Posterior vena cava (tissue), 2 donors: ENCODE data around the gene KCNK6. TPM values are rescaled to one million over a fixed set of nuclear protein-coding genes. Genes with fewer than 3 reads are reported as not detected.
A peak's percentile ranks its signal among the peaks of the same experiment; 100 is the strongest.
"Not testable (repeated sequence)": the region's sequence is repeated elsewhere in the genome, so short reads cannot be mapped to it uniquely, and the experiment has no call there.

ENCODE experiments used
- DNase-seq: peaks from one replicate; pipeline ENCODE4 v3.0.0-alpha.2; 2020; ENCODE audit warnings: low spot score
- intact Hi-C, 2 donors: fragments of 100-400 bp; cut with DNase I; formaldehyde crosslinking; loops; one replicate each; pipeline versions ENCODE4 v1.14.1 to v1.14.2; 2022 to 2023
- total RNA-seq, 2 donors: library from RNA; stranded (reverse); fragmentation: NEBNext Ultra II Directional; extraction: Animal tissue kit (Norgen Biotek cat#: 25700); gene quantifications; one replicate each; pipeline ENCODE4 v1.2.1, GENCODE V29; 2021
- donor health status: DM: yes; HTN: yes; CAD: no.
- donor health status: DM: yes; HTN: yes; CAD: no.

Gene KCNK6
- total RNA-seq, 2 donors from 2014 or later, result 10.2 to 14.5 TPM

DNA sequence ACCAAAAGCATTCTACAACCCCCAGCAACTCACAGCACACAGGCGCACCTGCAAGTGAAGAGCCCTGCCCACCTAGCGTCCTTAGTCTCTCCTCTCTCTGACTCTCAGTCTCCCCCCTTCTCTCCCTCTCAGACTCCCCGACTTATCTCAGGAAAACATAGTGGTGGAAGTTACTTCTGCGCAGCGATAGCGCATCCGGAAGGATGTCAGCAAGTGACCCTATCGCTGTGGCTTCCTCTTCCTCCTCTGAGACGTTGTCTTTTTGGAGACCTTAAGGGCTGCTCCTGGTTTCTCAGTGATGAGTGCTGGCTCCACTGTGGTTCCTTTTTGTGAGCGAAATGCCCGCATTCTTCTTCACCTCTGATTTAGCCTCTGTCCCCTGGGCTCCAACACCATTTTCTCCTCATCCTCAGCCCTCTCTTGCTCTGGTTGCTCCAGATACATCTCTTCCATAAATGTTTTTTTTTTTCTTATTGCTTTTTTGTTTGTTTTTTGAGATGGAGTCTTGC is 2.5 kb upstream of the KCNK6 start:
- intact Hi-C loops, result no loop called here
- DNase-seq, result no peak

DNA sequence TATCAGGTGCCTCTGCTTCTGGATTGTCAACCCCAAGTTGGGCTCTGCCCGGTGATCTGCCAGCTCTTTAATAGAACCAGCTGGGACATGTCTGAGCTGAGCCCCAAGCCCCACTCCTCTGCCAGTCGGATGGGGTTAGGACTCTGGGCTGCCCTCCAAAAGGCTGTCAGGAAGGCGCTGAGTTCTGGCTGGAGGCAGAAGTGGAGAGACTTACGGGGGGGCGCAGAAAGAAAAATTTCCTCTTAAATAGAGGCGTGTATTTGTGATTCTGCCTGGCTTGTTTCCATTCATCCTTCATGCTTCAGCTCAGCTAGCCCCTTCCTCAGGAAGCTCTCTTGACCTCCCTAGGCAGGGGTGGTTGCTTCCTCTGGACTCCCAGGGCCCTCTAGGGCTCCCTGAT is 985 bp upstream of the KCNK6 start:
- no peak for DNase-seq
- intact Hi-C loops, result no loop called here

DNA sequence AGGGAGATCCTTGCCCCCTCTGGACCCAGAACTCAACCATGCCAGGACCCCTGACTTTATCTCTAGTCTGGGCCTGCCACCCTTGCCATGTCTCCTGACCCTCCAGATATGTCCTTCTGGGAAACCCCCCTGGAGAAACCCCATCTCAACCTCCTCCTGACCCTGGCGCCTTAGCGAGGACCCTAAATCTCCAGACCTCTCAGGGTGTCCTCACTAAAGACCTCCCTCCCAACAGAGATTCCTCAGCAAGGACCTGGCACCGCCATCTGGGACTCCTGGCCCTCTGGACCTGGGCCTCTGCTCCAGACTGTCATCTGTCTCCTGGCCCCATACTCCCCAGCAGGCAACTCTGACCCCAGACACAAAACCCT is 1.3 kb downstream of the KCNK6 start:
- no peak for DNase-seq
- intact Hi-C loops, result loop anchor here (5.0 kb wide), 2 partner anchors 69 to 84 kb away; no protein-coding TSS in a partner anchor

DNA sequence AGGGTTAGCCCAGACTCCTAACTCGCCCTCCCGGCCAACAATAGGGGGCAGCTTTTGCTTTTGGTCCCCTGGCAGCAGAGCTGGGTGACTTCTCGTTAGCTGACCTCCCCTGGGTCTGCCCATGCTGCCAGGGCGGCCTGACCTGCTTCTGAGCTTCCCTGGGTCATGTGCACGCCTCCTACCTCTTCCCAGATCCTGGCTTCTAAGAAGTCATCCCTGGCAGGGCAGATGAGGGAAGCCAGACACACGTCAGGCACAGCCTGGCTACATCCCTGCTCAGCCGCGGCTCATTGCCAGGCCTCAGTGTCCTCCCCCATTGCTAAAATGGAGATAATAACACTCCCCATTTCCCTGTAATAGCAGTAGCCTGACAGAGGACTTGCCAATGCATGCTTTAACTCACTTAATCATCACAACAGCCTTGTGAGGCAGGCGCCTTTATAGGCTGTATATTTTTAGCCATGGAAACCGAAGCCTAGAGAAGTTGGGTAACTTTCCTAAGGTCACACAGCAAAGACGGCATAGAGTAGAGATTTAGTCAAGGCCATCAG is 2.1 kb downstream of the KCNK6 start:
- DNase-seq, result peak; percentile 93
- intact Hi-C loops, result loop anchor here (5.0 kb wide), 2 partner anchors 69 to 84 kb away; no protein-coding TSS in a partner anchor

DNA sequence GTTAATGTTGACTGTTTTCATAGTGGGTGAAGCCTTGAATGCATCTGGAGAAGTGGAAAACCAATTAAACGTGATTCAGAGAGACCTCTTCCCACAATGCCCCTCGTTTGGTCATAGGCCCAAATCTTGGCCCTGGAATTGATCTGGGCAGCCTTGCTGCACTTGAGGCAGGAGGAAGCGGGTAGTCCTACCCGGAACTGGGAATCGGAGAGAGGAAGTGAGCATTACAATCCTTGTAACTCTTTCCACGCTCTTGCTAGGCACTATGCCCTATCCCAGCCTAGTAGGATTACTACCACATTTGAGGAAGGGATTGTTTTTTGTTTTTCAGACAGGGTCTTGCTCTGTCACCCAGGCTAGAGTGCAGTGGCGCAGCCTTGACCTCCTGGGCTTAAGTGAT is 3.6 kb downstream of the KCNK6 start:
- DNase-seq, result no peak
- intact Hi-C loops, result loop anchor here (5.0 kb wide), 2 partner anchors 71 to 86 kb away; no protein-coding TSS in a partner anchor

DNA sequence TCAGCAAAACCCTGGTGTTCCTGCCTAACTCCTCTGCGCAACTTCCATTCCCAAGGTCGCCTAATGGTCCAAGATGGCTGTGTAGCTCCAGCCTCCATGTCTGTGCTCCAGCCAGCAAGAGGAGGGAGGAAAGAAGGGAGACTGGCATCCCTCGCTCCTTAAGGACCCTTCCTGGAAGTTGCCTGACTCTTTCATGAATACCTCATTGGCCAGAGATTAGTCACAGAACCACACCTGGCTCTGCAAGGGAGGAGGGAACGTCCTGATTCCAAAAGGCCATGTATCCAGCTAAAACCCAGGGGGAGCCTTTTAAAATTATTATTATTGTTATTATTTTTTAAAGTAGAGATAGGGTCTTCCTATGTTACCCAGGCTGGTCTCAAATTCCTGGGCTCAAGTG is 4.8 kb downstream of the KCNK6 start:
- DNase-seq, result no peak
- intact Hi-C loops, result loop anchor here (5.0 kb wide), 2 partner anchors 72 to 87 kb away; no protein-coding TSS in a partner anchor

DNA sequence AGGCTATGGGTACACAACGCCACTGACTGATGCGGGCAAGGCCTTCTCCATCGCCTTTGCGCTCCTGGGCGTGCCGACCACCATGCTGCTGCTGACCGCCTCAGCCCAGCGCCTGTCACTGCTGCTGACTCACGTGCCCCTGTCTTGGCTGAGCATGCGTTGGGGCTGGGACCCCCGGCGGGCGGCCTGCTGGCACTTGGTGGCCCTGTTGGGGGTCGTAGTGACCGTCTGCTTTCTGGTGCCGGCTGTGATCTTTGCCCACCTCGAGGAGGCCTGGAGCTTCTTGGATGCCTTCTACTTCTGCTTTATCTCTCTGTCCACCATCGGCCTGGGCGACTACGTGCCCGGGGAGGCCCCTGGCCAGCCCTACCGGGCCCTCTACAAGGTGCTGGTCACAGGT is 6.9 kb downstream of the KCNK6 start:
- no peak for DNase-seq
- intact Hi-C loops, result no loop called here

DNA sequence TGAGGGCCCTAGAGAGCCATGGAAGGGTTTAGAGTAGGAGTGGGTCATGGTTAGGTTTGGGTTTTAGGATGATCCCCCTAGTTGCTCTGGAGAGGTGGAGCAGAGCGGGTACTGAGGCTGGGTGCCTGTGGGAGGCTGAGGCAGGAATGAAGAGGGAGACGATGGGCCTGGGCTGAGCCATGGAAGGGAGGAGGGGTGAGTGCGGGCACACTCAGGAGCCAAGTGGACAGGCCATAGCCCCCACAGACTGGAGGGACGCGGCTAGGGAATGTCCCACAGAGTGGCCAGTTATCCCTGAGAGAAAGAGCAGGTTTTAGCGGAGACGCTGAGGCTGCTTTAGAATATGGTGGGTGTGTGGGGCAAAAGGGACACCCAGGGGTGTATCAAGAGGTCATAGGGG is 10.0 kb downstream of the KCNK6 start:
- intact Hi-C loops, result loop anchor here in 1 of 2 donors (5.0 kb wide), 1 partner anchor 422 kb away; the partner anchor contains the start of genes SIPA1L3 and WDR87
- DNase-seq, result no peak

DNA sequence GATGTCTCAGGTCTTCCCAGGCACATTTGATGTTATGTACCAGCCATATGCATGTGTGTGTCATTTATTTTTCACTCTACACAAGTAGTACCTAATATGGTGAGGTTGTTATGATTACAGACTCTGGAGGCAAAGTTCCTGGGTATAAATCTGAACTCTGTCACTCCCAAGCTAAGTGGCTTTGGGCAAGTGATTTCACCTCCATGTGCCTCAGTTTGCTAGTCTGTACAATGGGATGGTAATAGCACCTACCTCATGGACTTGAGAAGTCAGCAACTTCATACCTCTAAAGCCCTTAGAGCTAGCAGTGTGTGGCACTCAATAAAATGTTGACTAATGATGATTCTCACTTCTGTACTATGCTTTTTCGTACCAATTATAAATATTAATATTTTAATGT is 12.1 kb downstream of the KCNK6 start:
- DNase-seq, result no peak
- intact Hi-C loops, result loop anchor here in 1 of 2 donors (5.0 kb wide), 1 partner anchor 424 kb away; the partner anchor contains the start of genes SIPA1L3 and WDR87

DNA sequence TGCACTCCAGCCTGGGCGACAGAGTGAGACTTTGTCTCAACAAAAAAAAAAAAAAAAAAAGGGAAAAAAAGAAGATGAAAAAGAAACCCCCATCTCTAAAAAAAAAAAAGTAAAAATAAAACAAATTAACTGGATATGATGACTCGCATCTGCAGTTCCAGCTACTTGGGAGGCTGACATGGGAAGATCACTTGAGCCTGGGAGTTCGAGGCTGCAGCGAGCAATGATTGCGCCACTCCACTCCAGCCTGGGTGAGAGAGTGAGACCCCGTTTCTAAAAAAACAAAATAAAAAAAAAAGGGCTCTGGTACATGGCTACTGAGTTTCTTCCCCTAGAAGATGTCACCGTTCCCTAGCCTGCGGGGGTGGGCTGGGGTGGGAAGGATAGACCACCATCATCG is 13.6 kb downstream of the KCNK6 start:
- DNase-seq, result no peak
- intact Hi-C loops, result loop anchor here in 1 of 2 donors (5.0 kb wide), 1 partner anchor 426 kb away; the partner anchor contains the start of genes SIPA1L3 and WDR87

DNA sequence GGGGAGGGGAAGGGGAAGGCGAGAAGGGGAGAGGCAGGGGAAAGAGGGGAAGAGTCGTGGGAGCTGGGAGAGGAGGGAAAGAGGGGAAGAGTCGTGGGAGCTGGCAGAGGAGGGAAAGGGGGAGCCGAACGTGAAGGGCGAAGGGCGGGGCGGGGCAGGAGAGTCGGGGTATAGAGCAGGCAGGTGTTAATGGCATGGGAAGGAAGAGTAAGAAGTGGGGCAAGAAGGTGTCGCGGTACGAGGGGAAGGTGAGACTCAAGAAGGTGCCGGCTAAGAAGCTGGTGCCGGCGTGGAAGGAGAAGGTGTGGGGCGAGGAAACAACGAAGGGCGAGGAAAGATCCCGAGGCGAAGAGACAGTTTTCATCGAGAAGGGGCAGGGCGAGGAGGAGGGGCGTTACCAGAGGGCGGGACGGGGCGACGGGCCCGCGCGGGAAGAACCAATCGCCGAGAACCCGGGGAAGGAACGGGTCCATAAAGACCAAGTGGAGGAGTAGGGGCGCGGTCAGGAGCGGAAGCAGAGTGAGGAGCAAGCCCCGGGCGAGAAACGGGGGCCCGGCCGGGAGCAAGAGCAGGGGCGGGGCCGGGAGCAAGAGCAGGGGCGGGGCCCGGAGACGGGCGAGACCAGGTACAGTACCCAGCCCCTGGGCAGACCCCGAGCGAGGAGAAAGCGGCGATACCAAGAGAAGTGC is 16.4 kb downstream of the KCNK6 start:
- intact Hi-C loops, result loop anchor here (2.0 kb wide), 2 partner anchors 91 to 103 kb away; no protein-coding TSS in a partner anchor
- DNase-seq, result peak; percentile 99

DNA sequence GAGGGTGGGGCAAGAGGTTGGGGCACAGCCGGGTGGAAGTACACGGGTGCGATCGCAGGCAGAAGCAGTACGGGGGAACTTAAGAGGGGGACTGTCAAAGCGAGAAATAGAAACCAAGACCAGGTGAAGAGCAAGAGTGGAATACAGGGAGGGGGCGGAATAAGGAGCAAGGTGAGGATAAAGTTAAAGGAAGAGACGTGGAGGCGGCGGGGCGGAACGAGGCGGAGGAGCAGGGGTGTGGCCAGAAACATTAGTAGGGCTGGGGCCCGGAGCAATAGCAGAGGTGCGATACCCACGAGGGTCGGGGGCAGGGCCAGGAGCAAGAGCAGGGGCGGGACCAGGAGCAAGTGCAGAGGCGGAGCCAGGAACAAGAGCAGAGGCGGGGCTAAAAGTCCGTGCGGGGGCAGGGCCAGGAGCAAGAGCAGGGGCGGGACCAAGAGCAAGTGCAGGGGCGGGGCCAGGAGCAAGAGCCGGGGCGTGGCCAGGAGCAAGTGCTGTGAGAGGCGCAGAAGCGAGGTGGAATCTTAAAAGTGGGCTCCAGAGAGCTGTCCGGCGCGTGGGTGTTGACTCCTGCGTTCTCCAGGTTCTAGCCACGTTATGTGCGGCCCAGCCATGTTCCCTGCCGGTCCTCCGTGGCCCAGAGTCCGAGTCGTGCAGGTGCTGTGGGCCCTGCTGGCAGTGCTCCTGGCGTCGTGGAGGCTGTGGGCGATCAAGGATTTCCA is 17.2 kb downstream of the KCNK6 start:
- intact Hi-C loops, result no loop called here

DNA sequence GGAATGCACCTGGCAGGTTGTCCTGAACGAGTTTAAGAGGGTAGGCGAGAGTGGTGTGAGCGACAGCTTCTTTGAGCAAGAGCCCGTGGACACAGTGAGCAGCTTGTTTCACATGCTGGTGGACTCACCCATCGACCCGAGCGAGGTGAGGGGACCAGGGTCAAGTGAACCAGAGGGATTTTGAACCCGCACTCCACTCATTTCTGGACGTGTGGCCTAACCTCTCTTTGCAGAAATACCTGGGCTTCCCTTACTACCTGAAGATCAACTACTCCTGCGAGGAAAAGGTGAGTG is 17.7 kb downstream of the KCNK6 start:
- no peak for DNase-seq
- intact Hi-C loops, result no loop called here

More for the DNA sequence above, 17.2 kb downstream of the KCNK6 start:
- peak; percentile 98 for DNase-seq

DNA sequence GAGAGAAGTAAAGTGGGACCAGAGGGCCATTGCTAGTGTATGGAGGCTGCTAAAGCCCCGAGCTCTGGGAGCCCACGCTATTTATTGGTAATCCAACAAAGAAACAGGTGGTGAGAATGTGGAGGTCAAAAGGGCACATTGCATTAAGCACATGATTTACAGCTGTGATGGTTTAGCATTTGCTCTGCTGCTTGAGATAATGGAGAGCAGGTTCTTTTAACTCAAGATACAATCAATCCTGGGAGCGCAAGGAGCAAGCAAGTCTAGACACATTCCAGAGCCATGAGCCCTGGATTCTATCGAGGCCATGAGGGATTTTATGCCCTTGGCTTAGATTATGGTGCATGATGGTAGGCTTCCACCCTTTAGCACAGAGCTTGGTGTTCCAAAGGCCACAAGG is 19.4 kb downstream of the KCNK6 start:
- intact Hi-C loops, DNase-seq: not testable (repeated sequence)

DNA sequence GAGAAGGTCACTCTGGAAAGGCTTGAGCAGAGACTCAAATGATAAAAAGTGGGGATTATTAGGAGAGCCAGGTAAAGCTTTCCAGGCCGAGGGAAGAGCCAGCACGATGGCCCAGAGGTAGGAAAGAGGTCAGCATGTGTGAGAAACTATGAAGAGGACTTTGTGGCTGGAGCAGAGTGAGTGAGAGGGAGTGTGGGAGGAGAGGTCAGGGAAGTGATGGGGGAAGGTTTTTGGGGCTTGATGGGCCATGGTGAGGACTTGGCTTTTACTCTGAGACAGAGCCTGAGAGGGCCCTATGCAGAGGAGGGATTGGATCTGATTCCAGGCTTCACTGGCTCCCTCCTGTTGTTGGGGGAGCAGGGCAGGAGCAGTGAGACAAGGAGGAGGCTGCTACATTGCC is 21.3 kb downstream of the KCNK6 start:
- intact Hi-C loops, result no loop called here
- no peak for DNase-seq

DNA sequence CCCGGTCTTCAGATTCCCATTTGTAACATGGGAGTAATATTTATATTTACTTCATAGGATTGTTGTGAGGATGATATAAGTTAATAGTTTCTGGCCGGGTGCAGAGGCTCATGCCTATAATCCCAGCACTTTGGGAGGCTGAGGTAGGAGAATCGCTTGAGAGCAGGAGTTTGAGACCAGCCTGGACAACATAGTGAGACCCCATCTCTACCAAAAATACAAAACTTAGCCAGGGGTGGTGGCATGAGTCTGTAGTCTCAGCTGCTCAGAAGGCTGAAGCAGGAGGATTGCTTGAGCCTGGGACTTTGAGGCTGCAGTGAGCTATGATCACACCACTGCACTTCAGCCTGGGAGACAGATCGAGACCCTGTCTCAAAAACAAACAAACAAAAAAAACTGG is 27.2 kb downstream of the KCNK6 start:
- DNase-seq, result no peak
- intact Hi-C loops, result no loop called here

DNA sequence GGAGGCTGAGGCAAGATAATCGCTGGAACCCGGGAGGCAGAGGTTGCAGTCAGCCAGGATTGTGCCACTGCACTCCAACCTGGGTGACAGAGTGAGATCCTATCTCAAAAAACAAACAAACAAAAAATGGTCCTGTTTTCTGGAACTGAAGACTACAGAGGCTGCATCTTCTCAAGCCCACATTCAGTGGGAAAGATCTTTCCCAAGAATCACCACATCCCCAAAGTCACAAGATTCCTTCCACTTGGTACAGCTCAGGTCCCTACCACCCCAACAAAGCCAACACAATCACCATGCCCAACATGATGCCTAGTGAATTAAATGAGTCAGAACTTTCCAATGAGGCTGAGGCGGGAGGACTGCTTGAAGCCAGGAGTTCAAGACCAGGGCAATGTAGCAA is 31.2 kb downstream of the KCNK6 start:
- intact Hi-C loops, result no loop called here
- DNase-seq, result no peak

DNA sequence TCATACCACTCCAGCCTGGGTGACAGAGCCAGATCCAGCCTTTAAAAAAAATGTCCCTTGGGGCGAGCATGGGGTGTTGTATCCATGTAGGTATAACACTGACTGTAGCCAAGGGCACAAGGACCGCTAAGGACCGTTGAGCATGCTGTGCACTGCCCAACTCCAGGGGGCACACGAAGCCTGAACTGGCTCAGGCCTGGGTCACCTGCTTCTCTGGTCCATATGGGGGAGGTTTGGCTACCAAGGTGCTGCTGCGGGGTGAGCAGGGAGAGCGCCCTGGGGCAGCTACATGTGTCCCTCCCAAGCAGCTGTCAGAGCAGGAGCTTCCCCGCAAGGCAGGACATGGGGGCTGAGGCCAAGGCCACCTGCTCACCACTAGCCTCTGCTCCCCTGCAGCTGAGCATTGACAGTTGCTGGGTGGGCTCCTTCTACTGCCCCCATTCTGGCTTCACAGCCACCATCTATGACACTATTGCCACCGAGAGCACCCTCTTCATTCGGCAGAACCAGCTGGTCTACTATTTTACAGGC is 32.3 kb downstream of the KCNK6 start:
- no peak for DNase-seq
- intact Hi-C loops, result no loop called here

DNA sequence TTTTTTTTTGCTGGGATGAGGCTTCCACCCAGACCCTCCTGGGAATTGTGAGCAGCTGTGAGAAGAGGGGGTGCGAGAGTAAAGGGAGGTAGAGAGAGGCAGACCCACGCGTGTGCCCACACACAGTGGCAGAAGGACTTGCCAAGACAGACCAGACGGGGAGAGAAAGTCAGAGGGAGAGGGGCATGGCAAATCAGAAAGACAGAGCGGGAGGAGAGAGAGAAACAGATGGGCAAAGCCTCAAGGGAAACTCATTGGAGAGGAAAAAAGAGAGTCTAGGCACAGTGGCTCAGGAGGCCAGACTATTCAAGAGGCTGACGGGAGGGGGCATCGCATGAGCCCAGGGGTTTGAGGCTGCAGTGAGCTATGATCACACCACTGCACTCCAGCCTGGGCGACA is 33.0 kb downstream of the KCNK6 start:
- DNase-seq, result no peak
- intact Hi-C loops, result no loop called here
